Right lobe of liver (tissue), 6 donors: ENCODE measurements around the gene AHNAK2. TPM values are rescaled to one million over a fixed set of nuclear protein-coding genes. Genes with fewer than 3 reads are reported as not detected.
A peak's percentile ranks its signal among the peaks of the same experiment; 100 is the strongest.

Experiments
- ATAC-seq, 4 donors: fragments of 200-7000 bp; cut with Tn5 transposase; one replicate each; pipeline ENCODE4 v1.9.1; 2020; ENCODE audit warnings: mild to moderate bottlenecking in 4 of 4, moderate library complexity in 4 of 4
- DNase-seq, 3 donors: peaks; one replicate each; pipeline ENCODE4 v3.0.0-alpha.2; 2020
- H3K27ac ChIP-seq, 3 donors: fragments of 200-600 bp; one replicate each; pipeline ENCODE4 v1.8.0; 2022
- H3K27me3 ChIP-seq, 2 donors: fragments of 200-600 bp; one replicate each; pipeline ENCODE4 v1.8.0; 2022
- H3K36me3 ChIP-seq, 4 donors: fragments of 200-600 bp; sonication (generic) in 1 of 4; one replicate each; pipeline versions ENCODE4 v1.5.1 to v1.8.0; 2017 to 2022; ENCODE audit warnings: control low read depth in 1 of 4
- H3K4me1 ChIP-seq, 4 donors: fragments of 200-600 bp; sonication (generic) in 1 of 4; one replicate each; pipeline versions ENCODE4 v1.5.1 to v1.8.0; 2017 to 2022; ENCODE audit warnings: control low read depth in 1 of 4
- H3K4me3 ChIP-seq, 3 donors: fragments of 200-600 bp; one replicate each; pipeline ENCODE4 v1.8.0; 2022
- H3K9me3 ChIP-seq, 4 donors: fragments of 200-600 bp; sonication (generic) in 1 of 4; one replicate each; pipeline versions ENCODE4 v1.5.1 to v1.8.0; 2017 to 2022; ENCODE audit warnings: control low read depth in 1 of 4
- POLR2A ChIP-seq: fragments of 450-650 bp; IDR thresholded peaks from one replicate; pipeline ENCODE4 v1.6.1; 2017; ENCODE audit warnings: antibody characterized with exemption, mild to moderate bottlenecking
- WGBS: methylation state at CpG from one replicate; pipeline ENCODE4 v1.1.6; 2018; ENCODE audit warnings: low coverage, low lambda C conversion rate; ENCODE audit not compliant: insufficient coverage; ENCODE audit errors: missing lambda C conversion rate; 5-methylcytosine and 5-hydroxymethylcytosine counted together
- intact Hi-C, 2 donors: fragments of 100-400 bp; cut with DNase I; formaldehyde crosslinking; loops; one replicate each; pipeline versions ENCODE4 v1.11.2 to v1.14.1; 2022
- total RNA-seq, 6 experiments: library from RNA; depleted of rRNA in 2 of 6; stranded (reverse); fragments of >200 nt in 2 of 6; fragmentation: NEBNext Ultra II Directional in 3 of 6; extraction: Animal tissue kit (Norgen Biotek cat#: 25700) in 3 of 6; gene quantifications; one replicate each; pipeline versions ENCODE4 v1.1.0 to v1.2.4, GENCODE V29; 2016 to 2023
- TF ChIP-seq, protein P1 (sequence below), 4 donors: fragments of 200-600 bp in 3 of 4; fragments of 450-650 bp in 1 of 4; IDR thresholded peaks; one replicate each; pipeline versions ENCODE4 v1.5.1 to v1.8.0; 2016 to 2022; ENCODE audit warnings: antibody characterized with exemption in 4 of 4, mild to moderate bottlenecking in 2 of 4
- donor health status: DM: no; HTN: yes; CAD: no.
- donor health status: DM: no; HTN: no; CAD: no.
- donor health status: DM: no; HTN: no; CAD: no.
- donor health status: DM: no; HTN: yes; CAD: no.
- donor health status: DM: no; HTN: yes; CAD: no.

Gene AHNAK2
- total RNA-seq, 6 experiments from 2014 or later = 2.1 to 12.2 (median 4.6) TPM

DNA sequence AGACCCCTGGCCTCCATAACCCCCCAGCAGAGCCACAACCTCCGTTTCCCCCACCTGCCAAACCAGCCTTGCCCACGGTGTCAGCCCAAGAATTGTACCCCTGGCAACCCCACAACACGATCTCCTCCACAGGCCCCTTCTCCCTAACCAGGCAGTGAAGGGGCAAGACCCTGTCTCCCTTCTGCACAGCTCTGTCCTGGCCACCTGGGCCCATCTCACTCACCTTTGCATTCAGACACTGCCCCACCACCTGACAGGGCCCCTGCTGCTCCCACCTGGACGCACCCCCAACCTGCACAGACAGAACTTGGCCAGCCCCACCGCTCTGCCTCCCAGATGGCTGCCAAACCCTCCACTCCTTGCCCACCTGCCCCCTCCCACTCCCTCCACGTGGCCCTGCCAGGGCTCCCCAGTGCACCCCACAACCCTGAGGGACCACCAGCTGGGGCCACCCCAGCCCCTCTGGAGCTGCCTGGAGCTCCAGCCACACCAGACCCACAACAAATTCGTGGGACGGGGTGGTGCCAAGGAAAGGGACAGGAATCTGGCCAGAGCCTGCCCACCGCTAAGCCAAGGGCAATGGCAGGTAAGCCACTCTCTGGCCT lies 11.8 kb downstream of the AHNAK2 start:
- H3K4me1 ChIP-seq = peaks cover 0 to 8% (median 0%) of the 10 kb centered on the region in 4 donors
- no peaks in the 10 kb centered on the region for H3K27me3 ChIP-seq
- H3K4me3 ChIP-seq = no peak overlapping the region
- TF ChIP-seq, protein P1, sequence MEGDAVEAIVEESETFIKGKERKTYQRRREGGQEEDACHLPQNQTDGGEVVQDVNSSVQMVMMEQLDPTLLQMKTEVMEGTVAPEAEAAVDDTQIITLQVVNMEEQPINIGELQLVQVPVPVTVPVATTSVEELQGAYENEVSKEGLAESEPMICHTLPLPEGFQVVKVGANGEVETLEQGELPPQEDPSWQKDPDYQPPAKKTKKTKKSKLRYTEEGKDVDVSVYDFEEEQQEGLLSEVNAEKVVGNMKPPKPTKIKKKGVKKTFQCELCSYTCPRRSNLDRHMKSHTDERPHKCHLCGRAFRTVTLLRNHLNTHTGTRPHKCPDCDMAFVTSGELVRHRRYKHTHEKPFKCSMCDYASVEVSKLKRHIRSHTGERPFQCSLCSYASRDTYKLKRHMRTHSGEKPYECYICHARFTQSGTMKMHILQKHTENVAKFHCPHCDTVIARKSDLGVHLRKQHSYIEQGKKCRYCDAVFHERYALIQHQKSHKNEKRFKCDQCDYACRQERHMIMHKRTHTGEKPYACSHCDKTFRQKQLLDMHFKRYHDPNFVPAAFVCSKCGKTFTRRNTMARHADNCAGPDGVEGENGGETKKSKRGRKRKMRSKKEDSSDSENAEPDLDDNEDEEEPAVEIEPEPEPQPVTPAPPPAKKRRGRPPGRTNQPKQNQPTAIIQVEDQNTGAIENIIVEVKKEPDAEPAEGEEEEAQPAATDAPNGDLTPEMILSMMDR (IDR thresholded peaks at IDR 0.05) = no peak
- TF ChIP-seq POLR2A = no peak
- ATAC-seq = no peak
- no peak overlapping the region for H3K27ac ChIP-seq
- intact Hi-C loops = no loop called here
- no peaks in the 10 kb centered on the region for H3K36me3 ChIP-seq
- 63% methylated on average over 2 of the region's 9 CpGs for WGBS
- H3K9me3 ChIP-seq = no peaks in the 10 kb centered on the region
- peak in 2 of 3 donors; percentile 41 to 44 for DNase-seq

DNA sequence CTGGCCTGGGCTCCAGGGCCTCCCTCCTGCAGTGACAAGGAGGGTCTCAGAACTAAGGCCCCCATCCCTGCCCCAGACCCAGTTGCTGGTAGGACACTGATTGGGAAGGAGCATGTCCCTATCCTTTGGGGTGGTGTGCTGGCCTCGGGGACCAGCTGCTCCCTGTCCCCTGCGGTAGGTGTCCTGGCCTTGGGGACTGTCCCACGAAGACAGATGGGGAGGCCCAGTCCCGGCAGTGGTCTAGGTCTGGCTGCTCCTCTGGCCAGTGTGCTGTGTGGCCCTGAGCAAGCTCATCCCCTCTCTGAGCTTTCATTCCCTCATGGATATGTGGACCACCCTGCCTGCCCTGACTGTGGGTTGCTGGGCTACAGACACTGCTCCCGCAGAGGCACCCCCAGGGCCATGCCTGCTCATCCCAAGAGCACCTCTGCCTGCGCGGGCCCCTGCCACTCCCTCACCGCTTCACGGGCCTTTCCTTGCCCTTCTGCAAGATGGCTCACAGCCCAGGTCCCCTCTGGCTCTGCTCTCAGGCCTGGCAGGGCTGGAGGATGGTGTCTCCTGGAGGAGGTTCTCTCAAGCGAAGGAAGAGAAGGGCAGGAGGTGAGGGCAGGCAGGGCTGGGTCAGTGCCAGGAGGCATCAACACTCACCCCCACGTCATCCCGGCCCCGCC lies 12.5 kb downstream of the AHNAK2 start:
- Histone ChIP-seq H3K36me3 (no peaks in the 10 kb centered on the region), H3K9me3 (no peaks in the 10 kb centered on the region), H3K4me1 (peaks cover 0 to 8% (median 0%) of the 10 kb centered on the region in 4 donors), H3K27me3 (no peaks in the 10 kb centered on the region), H3K27ac (no peak overlapping the region), H3K4me3 (no peak overlapping the region)
- 84% methylated on average over 4 of the region's 13 CpGs for WGBS
- TF ChIP-seq, protein P1 (IDR thresholded peaks at IDR 0.05) = no peak
- no peak for TF ChIP-seq POLR2A
- intact Hi-C loops = no loop called here
- ATAC-seq (no peak), DNase-seq (peak; percentile 19 to 48 (median 37))

- Histone ChIP-seq H3K4me3 (no peak overlapping the region), H3K27me3 (no peaks in the 10 kb centered on the region), H3K27ac (no peak overlapping the region), H3K4me1 (peaks cover 0 to 8% (median 0%) of the 10 kb centered on the region in 4 donors), H3K9me3 (no peaks in the 10 kb centered on the region), H3K36me3 (no peaks in the 10 kb centered on the region)
- TF ChIP-seq POLR2A = no peak
- TF ChIP-seq, protein P1 (IDR thresholded peaks at IDR 0.05) = no peak
- ATAC-seq (no peak), DNase-seq (peak in 1 of 3 donors; percentile 5)
- 57% methylated on average over 7 of the region's 7 CpGs for WGBS
- intact Hi-C loops = no loop called here
Observed at GRCh38 chr14:104964546-104964945, 13.6 kb downstream of the AHNAK2 start.

DNA sequence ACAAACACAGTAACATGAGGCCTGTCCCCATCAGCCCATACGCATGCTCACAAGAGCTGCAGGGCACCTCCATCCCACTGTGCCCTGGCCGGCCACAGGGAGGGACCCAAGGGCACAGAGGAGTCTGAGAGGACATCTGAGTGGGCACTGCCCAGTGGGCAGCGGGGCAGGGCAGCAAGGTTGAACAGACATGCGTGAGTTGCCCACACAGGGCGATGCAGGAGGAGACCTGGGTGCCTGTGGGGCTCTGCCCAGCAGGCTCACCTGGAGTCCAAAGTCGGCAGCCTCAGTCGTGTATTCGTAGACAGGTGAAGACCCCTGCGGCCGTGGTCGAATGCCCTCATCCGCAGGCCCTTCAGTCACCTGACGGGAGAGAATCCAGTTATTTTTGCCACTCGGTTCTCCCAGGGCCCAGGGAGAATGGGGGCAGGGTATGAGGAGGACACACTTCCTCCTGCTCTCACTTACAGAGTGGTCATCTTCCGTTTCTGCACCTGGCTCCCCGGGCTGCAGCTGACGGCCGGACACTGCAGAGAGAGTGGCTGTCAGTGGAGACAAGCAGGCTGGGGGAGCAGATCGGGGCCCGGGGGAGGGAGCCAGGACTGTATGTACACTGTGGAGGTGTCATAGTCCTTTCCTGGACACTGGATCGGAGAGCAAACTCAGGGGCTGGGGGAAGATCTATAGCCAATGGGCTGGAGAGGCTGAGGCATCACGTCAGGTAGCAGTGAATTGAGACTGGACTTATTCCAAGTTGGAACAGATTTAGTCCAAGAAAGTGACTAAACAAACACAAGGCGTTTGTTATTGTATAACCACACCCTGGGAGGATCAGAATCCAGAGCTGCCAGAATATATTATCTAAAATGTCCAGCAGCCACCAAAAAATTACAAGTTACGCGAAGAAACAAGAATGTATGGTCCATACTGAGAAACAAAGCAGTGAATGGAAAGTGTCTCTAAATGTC lies 20.7 kb downstream of the AHNAK2 start:
- no peak overlapping the region for H3K4me3 ChIP-seq
- TF ChIP-seq POLR2A = no peak
- TF ChIP-seq, protein P1 (IDR thresholded peaks at IDR 0.05) = no peak
- intact Hi-C loops = no loop called here
- H3K4me1 ChIP-seq = no peaks in the 10 kb centered on the region
- WGBS = 33% methylated on average over 12 of the region's 25 CpGs
- DNase-seq (peak in 1 of 3 donors; percentile 45), ATAC-seq (no peak)
- H3K27ac ChIP-seq = no peak overlapping the region
- no peaks in the 10 kb centered on the region for H3K36me3 ChIP-seq
- H3K27me3 ChIP-seq = peaks cover 0 to 8% of the 10 kb centered on the region in 2 donors
- H3K9me3 ChIP-seq = no peaks in the 10 kb centered on the region
